Activated CD8-positive, alpha-beta T cell treated with anti-CD3 and anti-CD28 coated beads for 36 hours (primary cell): ENCODE results near the gene ABR. TPM values are rescaled to one million over a fixed set of nuclear protein-coding genes. Genes with fewer than 3 reads are reported as not detected.

ENCODE experiments used
- ATAC-seq: fragments of 200-7000 bp; cut with Tn5 transposase; one replicate; pipeline ENCODE4 v1.10.0; 2021; ENCODE audit warnings: mild to moderate bottlenecking, moderate library complexity
- CTCF ChIA-PET: fragments of 350-600 bp; sonication (Branson Sonifier 250); formaldehyde crosslinking; loops from one replicate; lab custom pipeline; 2021; ENCODE audit warnings: antibody characterized with exemption; lab: Charles Lee
- POLR2A ChIA-PET: fragments of 350-600 bp; sonication (Branson Sonifier 250); formaldehyde crosslinking; loops from one replicate; lab custom pipeline; 2021; ENCODE audit warnings: antibody characterized with exemption; lab: Charles Lee
- DNase-seq: peaks from one replicate; pipeline ENCODE4 v3.0.0-alpha.2; 2020
- H3K27ac Mint-ChIP-seq: one replicate; pipeline ENCODE4 v1.8.0; 2021; ENCODE audit warnings: mild to moderate bottlenecking, mixed read lengths
- H3K27me3 Mint-ChIP-seq: one replicate; pipeline ENCODE4 v1.8.0; 2021; ENCODE audit warnings: mixed read lengths
- H3K36me3 Mint-ChIP-seq: one replicate; pipeline ENCODE4 v1.8.0; 2021; ENCODE audit warnings: low read depth, mixed read lengths
- H3K4me1 Mint-ChIP-seq: one replicate; pipeline ENCODE4 v1.8.0; 2021; ENCODE audit warnings: low read depth, mixed read lengths
- H3K4me3 Mint-ChIP-seq: one replicate; pipeline ENCODE4 v1.8.0; 2021; ENCODE audit warnings: mild to moderate bottlenecking, moderate library complexity, mixed read lengths
- H3K9me3 Mint-ChIP-seq: one replicate; pipeline ENCODE4 v1.8.0; 2021; ENCODE audit warnings: mixed read lengths
- CTCF ChIP-seq: fragments of 200-600 bp; IDR thresholded peaks from one replicate; pipeline ENCODE4 v1.8.0; 2022; ENCODE audit warnings: antibody characterized with exemption, mild to moderate bottlenecking
- intact Hi-C: fragments of 100-400 bp; cut with micrococcal nuclease; formaldehyde crosslinking; loops from one replicate; pipeline ENCODE4 v1.10.0; 2022
- total RNA-seq, 2 experiments: library from RNA; stranded (reverse); gene quantifications; one replicate each; pipeline ENCODE4 v1.2.3, GENCODE V29; 2021

ABR gene
- total RNA-seq, 2 experiments from 2014 or later = 44.4 to 46.6 TPM

- ATAC-seq (no peak), DNase-seq (no peak)
- H3K4me1 Mint-ChIP-seq = peaks cover 11% of the 10 kb centered on the region
Observed at GRCh38 chr17:1009229-1010085, 170.3 kb downstream of the ABR start.

GRCh38 chr17:1008008-1008761 is 171.6 kb downstream of the ABR start:
- no peak for ATAC-seq
- H3K4me3 Mint-ChIP-seq = no peak overlapping the region
- intact Hi-C loops = no loop called here
- ChIA-PET POLR2A (no interaction called here), CTCF (no interaction called here)
- H3K4me1 Mint-ChIP-seq = peaks cover 11% of the 10 kb centered on the region
- DNase-seq = no peak
- peaks cover 4% of the 10 kb centered on the region for H3K36me3 Mint-ChIP-seq
- H3K27me3 Mint-ChIP-seq = no peaks in the 10 kb centered on the region
- H3K27ac Mint-ChIP-seq = no peak overlapping the region
- H3K9me3 Mint-ChIP-seq = no peaks in the 10 kb centered on the region
- TF ChIP-seq CTCF = no peak

More at GRCh38 chr17:1009229-1010085, 170.3 kb downstream of the ABR start:
- Mint-ChIP-seq H3K27me3 (no peaks in the 10 kb centered on the region), H3K36me3 (peaks cover 4% of the 10 kb centered on the region), H3K9me3 (no peaks in the 10 kb centered on the region), H3K27ac (no peak overlapping the region), H3K4me3 (no peak overlapping the region)
- ChIA-PET CTCF (no interaction called here), POLR2A (interaction anchor here (1.0 kb wide), 1 partner anchor 13 kb away, joined by 3 read pairs; the partner anchor contains the start of gene TIMM22)
- intact Hi-C loops = no loop called here
- no peak for TF ChIP-seq CTCF

- intact Hi-C loops = no loop called here
- no peak overlapping the region for H3K4me3 Mint-ChIP-seq
- DNase-seq (no peak), ATAC-seq (no peak)
- H3K4me1 Mint-ChIP-seq = peaks cover 11% of the 10 kb centered on the region
- ChIA-PET CTCF (no interaction called here), POLR2A (no interaction called here)
- H3K27me3 Mint-ChIP-seq = no peaks in the 10 kb centered on the region
- H3K36me3 Mint-ChIP-seq = peaks cover 4% of the 10 kb centered on the region
- H3K9me3 Mint-ChIP-seq = no peaks in the 10 kb centered on the region
- no peak for TF ChIP-seq CTCF
- no peak overlapping the region for H3K27ac Mint-ChIP-seq
Observed at GRCh38 chr17:1007310-1008007, 172.3 kb downstream of the ABR start.

GRCh38 chr17:1006054-1006453 is 173.7 kb downstream of the ABR start:
- intact Hi-C loops = no loop called here

More at GRCh38 chr17:1006054-1006453, 173.7 kb downstream of the ABR start:
- no peak overlapping the region for H3K27ac Mint-ChIP-seq
- CTCF ChIA-PET = no interaction called here
- H3K4me3 Mint-ChIP-seq = no peak overlapping the region
- ATAC-seq (no peak), DNase-seq (no peak)
- no peaks in the 10 kb centered on the region for H3K27me3 Mint-ChIP-seq
- POLR2A ChIA-PET = interaction anchor here (2.1 kb wide), 1 partner anchor 9 kb away, joined by 6 read pairs; the partner anchor contains the start of gene TIMM22
- TF ChIP-seq CTCF = no peak
- no peaks in the 10 kb centered on the region for H3K9me3 Mint-ChIP-seq
- peaks cover 14% of the 10 kb centered on the region for H3K36me3 Mint-ChIP-seq
- peaks cover 11% of the 10 kb centered on the region for H3K4me1 Mint-ChIP-seq
